GM21619 (cell line): Measurements from ENCODE around the gene DLST.
A peak's percentile ranks its signal among the peaks of the same experiment; 100 is the strongest.
"Not testable (repeated sequence)": the region's sequence is repeated elsewhere in the genome, so short reads cannot be mapped to it uniquely, and the experiment has no call there.

Source experiments
- ATAC-seq: cut with Tn5 transposase; IDR thresholded peaks from one replicate; pipeline ENCODE4 v1.9.1; 2021; ENCODE audit not compliant: unreplicated experiment

The DLST gene

GRCh38 chr14:74915826-74916225, 34.1 kb downstream of the DLST start:
- ATAC-seq = no peak

- no peak for ATAC-seq
Measured at GRCh38 chr14:74917178-74917543, 35.4 kb downstream of the DLST start.

GRCh38 chr14:74917646-74918081, 35.9 kb downstream of the DLST start:
- no peak for ATAC-seq

GRCh38 chr14:74918380-74918779, 36.7 kb downstream of the DLST start:
- no peak for ATAC-seq

- ATAC-seq = no peak
Measured at GRCh38 chr14:74919421-74920165, 37.9 kb downstream of the DLST start.

- no peak for ATAC-seq
Measured at GRCh38 chr14:74920281-74920680, 38.6 kb downstream of the DLST start.

GRCh38 chr14:74921053-74921620, 39.4 kb downstream of the DLST start:
- ATAC-seq = no peak

- no peak for ATAC-seq
Measured at GRCh38 chr14:74921987-74922751, 40.5 kb downstream of the DLST start.

- ATAC-seq = peak; percentile 95
Measured at GRCh38 chr14:74922752-74923401, 41.2 kb downstream of the DLST start, which contains the start of gene RPS6KL1. Gene RPS6KL1 (minus strand): TSS chr14:74923260. CDS start chr14:74921541, 1,719 bp downstream.

- no peak for ATAC-seq
Measured at GRCh38 chr14:74924061-74924460, 42.3 kb downstream of the DLST start.

- ATAC-seq = no peak
Measured at GRCh38 chr14:74927225-74927624, 45.5 kb downstream of the DLST start.

- ATAC-seq = no peak
Measured at GRCh38 chr14:74929242-74929641, 47.5 kb downstream of the DLST start.

GRCh38 chr14:74931744-74932143, 50.0 kb downstream of the DLST start:
- ATAC-seq = not testable (repeated sequence)

- no peak for ATAC-seq
Measured at GRCh38 chr14:74932401-74932901, 50.7 kb downstream of the DLST start.

- ATAC-seq = not testable (repeated sequence)
Measured at GRCh38 chr14:74932936-74933335, 51.2 kb downstream of the DLST start.

- ATAC-seq = no peak
Measured at GRCh38 chr14:74934041-74934440, 52.3 kb downstream of the DLST start.

- no peak for ATAC-seq
Measured at GRCh38 chr14:74934476-74935359, 53.0 kb downstream of the DLST start.

- no peak for ATAC-seq
Measured at GRCh38 chr14:74935360-74935680, 53.6 kb downstream of the DLST start.

GRCh38 chr14:74936151-74936550, 54.4 kb downstream of the DLST start:
- no peak for ATAC-seq

- no peak for ATAC-seq
Measured at GRCh38 chr14:74936731-74937130, 55.0 kb downstream of the DLST start.
